ENCODE results near the gene PRPF4. TPM values are rescaled to one million over a fixed set of nuclear protein-coding genes. Genes with fewer than 3 reads are reported as not detected.

PRPF4 gene
- total RNA-seq, 1 experiment from 2014 or later: 32.4 TPM

DNA sequence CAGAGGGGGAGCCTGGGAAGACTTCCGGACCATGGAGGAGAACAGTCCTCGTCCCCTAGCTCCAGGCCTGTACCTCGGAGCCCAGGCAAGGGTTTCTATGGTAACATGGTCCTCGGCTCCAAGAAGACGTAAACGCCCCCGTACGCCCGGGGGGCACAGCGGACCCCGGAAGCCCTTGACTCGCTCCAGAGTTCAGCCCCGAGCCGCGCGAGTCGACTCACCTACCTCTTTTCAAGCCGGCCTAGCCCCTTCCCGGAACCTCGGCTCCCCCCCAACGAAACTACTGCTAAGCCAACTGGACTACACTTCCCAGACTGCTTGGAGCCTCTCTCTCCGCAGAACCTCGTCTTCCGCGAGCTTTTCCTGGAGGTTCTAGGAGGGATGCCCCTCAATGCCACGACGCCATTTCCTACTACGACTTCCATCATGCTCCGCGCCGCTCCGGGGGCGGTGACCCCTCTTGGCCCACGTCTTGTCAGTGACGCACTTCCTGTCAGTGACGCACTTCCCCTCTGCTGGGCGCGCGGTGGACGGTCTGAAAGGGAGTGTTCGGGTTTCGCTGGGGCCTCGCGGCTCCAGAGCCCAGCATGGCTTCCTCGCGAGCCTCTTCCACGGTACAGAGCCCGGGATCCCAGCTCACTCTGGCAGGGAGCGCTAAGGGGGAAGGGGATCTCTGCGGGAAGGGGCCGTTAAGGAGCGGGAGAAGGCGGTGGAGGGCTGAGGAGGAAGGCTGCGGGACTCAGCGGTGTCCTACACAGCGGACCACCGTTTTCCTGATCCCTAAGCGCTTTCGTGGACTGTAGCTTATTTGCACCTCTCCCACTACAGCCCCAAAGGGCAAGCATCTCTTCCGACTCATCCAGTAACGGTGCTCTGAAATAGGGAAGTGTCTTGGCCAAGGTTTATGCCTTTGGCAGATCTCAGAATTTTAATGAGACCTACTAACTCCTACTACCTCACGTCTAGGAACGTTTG lies at the start of gene PRPF4, which contains the start of gene CDC26 (continued):
- TF ChIP-seq ZNF121 (CRISPR knock-in tag; IDR thresholded peaks at IDR 0.05) (no peak), PRRX2 (CRISPR knock-in tag; IDR thresholded peaks at IDR 0.05) (no peak), FOXJ3 (CRISPR knock-in tag; IDR thresholded peaks at IDR 0.05; ENCODE audit: borderline replicate concordance) (no peak), FOXK1 (CRISPR knock-in tag; IDR thresholded peaks at IDR 0.05) (peak; percentile 11; the same call in 1 of the 2 replicates), KAT7 (CRISPR knock-in tag; IDR thresholded peaks at IDR 0.05; ENCODE audit: borderline replicate concordance) (no peak), GTF2I (CRISPR knock-in tag; conservative IDR thresholded peaks at IDR 0.05) (no peak), TP53 (CRISPR knock-in tag; IDR thresholded peaks at IDR 0.05) (no peak), ZNF232 (CRISPR knock-in tag; IDR thresholded peaks at IDR 0.05) (0 out of 2 replicates have a peak, but pooled peaks have one; percentile 13), NR3C1 (CRISPR knock-in tag; conservative IDR thresholded peaks at IDR 0.05; ENCODE audit: low read depth) (no peak), NR1H2 (CRISPR knock-in tag; IDR thresholded peaks at IDR 0.05) (no peak), NFYB (CRISPR knock-in tag; conservative IDR thresholded peaks at IDR 0.05; ENCODE audit: low read depth) (no peak), ZNF671 (CRISPR knock-in tag; IDR thresholded peaks at IDR 0.05) (no peak), RELA (CRISPR knock-in tag; IDR thresholded peaks at IDR 0.05; ENCODE audit: borderline replicate concordance) (no peak), TEAD1 (CRISPR knock-in tag; IDR thresholded peaks at IDR 0.05) (peak; percentile 77; the same call in 1 of the 2 replicates)
- TF ChIP-seq, protein P1, sequence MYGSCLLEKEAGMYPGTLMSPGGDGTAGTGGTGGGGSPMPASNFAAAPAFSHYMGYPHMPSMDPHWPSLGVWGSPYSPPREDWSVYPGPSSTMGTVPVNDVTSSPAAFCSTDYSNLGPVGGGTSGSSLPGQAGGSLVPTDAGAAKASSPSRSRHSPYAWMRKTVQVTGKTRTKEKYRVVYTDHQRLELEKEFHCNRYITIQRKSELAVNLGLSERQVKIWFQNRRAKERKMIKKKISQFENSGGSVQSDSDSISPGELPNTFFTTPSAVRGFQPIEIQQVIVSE (CRISPR knock-in tag; IDR thresholded peaks at IDR 0.05; ENCODE audit: borderline replicate concordance): no peak
- TF ChIP-seq, protein P2, sequence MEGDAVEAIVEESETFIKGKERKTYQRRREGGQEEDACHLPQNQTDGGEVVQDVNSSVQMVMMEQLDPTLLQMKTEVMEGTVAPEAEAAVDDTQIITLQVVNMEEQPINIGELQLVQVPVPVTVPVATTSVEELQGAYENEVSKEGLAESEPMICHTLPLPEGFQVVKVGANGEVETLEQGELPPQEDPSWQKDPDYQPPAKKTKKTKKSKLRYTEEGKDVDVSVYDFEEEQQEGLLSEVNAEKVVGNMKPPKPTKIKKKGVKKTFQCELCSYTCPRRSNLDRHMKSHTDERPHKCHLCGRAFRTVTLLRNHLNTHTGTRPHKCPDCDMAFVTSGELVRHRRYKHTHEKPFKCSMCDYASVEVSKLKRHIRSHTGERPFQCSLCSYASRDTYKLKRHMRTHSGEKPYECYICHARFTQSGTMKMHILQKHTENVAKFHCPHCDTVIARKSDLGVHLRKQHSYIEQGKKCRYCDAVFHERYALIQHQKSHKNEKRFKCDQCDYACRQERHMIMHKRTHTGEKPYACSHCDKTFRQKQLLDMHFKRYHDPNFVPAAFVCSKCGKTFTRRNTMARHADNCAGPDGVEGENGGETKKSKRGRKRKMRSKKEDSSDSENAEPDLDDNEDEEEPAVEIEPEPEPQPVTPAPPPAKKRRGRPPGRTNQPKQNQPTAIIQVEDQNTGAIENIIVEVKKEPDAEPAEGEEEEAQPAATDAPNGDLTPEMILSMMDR (IDR thresholded peaks at IDR 0.05): no peak
- TF ChIP-seq, protein P3, sequence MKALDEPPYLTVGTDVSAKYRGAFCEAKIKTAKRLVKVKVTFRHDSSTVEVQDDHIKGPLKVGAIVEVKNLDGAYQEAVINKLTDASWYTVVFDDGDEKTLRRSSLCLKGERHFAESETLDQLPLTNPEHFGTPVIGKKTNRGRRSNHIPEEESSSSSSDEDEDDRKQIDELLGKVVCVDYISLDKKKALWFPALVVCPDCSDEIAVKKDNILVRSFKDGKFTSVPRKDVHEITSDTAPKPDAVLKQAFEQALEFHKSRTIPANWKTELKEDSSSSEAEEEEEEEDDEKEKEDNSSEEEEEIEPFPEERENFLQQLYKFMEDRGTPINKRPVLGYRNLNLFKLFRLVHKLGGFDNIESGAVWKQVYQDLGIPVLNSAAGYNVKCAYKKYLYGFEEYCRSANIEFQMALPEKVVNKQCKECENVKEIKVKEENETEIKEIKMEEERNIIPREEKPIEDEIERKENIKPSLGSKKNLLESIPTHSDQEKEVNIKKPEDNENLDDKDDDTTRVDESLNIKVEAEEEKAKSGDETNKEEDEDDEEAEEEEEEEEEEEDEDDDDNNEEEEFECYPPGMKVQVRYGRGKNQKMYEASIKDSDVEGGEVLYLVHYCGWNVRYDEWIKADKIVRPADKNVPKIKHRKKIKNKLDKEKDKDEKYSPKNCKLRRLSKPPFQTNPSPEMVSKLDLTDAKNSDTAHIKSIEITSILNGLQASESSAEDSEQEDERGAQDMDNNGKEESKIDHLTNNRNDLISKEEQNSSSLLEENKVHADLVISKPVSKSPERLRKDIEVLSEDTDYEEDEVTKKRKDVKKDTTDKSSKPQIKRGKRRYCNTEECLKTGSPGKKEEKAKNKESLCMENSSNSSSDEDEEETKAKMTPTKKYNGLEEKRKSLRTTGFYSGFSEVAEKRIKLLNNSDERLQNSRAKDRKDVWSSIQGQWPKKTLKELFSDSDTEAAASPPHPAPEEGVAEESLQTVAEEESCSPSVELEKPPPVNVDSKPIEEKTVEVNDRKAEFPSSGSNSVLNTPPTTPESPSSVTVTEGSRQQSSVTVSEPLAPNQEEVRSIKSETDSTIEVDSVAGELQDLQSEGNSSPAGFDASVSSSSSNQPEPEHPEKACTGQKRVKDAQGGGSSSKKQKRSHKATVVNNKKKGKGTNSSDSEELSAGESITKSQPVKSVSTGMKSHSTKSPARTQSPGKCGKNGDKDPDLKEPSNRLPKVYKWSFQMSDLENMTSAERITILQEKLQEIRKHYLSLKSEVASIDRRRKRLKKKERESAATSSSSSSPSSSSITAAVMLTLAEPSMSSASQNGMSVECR (CRISPR knock-in tag; IDR thresholded peaks at IDR 0.05; ENCODE audit: borderline replicate concordance): 0 out of 2 replicates have a peak, but pooled peaks have one; percentile 51
- TF ChIP-seq, protein P4, sequence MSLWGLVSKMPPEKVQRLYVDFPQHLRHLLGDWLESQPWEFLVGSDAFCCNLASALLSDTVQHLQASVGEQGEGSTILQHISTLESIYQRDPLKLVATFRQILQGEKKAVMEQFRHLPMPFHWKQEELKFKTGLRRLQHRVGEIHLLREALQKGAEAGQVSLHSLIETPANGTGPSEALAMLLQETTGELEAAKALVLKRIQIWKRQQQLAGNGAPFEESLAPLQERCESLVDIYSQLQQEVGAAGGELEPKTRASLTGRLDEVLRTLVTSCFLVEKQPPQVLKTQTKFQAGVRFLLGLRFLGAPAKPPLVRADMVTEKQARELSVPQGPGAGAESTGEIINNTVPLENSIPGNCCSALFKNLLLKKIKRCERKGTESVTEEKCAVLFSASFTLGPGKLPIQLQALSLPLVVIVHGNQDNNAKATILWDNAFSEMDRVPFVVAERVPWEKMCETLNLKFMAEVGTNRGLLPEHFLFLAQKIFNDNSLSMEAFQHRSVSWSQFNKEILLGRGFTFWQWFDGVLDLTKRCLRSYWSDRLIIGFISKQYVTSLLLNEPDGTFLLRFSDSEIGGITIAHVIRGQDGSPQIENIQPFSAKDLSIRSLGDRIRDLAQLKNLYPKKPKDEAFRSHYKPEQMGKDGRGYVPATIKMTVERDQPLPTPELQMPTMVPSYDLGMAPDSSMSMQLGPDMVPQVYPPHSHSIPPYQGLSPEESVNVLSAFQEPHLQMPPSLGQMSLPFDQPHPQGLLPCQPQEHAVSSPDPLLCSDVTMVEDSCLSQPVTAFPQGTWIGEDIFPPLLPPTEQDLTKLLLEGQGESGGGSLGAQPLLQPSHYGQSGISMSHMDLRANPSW (CRISPR knock-in tag; conservative IDR thresholded peaks at IDR 0.05; ENCODE audit: low read depth): no peak
- TF ChIP-seq, protein P5, sequence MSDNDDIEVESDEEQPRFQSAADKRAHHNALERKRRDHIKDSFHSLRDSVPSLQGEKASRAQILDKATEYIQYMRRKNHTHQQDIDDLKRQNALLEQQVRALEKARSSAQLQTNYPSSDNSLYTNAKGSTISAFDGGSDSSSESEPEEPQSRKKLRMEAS (CRISPR knock-in tag; IDR thresholded peaks at IDR 0.05): peak; percentile 89; the same call in 1 of the 2 replicates
- TF ChIP-seq, protein P6, sequence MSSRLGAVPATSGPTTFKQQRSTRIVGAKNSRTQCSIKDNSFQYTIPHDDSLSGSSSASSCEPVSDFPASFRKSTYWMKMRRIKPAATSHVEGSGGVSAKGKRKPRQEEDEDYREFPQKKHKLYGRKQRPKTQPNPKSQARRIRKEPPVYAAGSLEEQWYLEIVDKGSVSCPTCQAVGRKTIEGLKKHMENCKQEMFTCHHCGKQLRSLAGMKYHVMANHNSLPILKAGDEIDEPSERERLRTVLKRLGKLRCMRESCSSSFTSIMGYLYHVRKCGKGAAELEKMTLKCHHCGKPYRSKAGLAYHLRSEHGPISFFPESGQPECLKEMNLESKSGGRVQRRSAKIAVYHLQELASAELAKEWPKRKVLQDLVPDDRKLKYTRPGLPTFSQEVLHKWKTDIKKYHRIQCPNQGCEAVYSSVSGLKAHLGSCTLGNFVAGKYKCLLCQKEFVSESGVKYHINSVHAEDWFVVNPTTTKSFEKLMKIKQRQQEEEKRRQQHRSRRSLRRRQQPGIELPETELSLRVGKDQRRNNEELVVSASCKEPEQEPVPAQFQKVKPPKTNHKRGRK (CRISPR knock-in tag; IDR thresholded peaks at IDR 0.05; ENCODE audit: borderline replicate concordance): no peak
- TF ChIP-seq, protein P7, sequence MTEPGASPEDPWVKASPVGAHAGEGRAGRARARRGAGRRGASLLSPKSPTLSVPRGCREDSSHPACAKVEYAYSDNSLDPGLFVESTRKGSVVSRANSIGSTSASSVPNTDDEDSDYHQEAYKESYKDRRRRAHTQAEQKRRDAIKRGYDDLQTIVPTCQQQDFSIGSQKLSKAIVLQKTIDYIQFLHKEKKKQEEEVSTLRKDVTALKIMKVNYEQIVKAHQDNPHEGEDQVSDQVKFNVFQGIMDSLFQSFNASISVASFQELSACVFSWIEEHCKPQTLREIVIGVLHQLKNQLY (CRISPR knock-in tag; IDR thresholded peaks at IDR 0.05): no peak
- TF ChIP-seq, protein P8, sequence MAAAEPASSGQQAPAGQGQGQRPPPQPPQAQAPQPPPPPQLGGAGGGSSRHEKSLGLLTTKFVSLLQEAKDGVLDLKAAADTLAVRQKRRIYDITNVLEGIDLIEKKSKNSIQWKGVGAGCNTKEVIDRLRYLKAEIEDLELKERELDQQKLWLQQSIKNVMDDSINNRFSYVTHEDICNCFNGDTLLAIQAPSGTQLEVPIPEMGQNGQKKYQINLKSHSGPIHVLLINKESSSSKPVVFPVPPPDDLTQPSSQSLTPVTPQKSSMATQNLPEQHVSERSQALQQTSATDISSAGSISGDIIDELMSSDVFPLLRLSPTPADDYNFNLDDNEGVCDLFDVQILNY (CRISPR knock-in tag; IDR thresholded peaks at IDR 0.05): no peak
- TF ChIP-seq, protein P9, sequence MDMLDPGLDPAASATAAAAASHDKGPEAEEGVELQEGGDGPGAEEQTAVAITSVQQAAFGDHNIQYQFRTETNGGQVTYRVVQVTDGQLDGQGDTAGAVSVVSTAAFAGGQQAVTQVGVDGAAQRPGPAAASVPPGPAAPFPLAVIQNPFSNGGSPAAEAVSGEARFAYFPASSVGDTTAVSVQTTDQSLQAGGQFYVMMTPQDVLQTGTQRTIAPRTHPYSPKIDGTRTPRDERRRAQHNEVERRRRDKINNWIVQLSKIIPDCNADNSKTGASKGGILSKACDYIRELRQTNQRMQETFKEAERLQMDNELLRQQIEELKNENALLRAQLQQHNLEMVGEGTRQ (CRISPR knock-in tag; IDR thresholded peaks at IDR 0.05): no peak

Data from WTC11 (cell line).